Activated CD4-positive, CD25-positive, alpha-beta regulatory T cell treated with anti-CD3 and anti-CD28 coated beads, Interleukin-2, amount 50 U/mL, for 16 hours (primary cell): Measurements from ENCODE around the gene PDLIM5.

Source experiments
- DNase-seq: peaks from one replicate; pipeline ENCODE4 v3.0.0-alpha.2; 2020; ENCODE audit warnings: low read depth, low spot score

The PDLIM5 gene

DNA sequence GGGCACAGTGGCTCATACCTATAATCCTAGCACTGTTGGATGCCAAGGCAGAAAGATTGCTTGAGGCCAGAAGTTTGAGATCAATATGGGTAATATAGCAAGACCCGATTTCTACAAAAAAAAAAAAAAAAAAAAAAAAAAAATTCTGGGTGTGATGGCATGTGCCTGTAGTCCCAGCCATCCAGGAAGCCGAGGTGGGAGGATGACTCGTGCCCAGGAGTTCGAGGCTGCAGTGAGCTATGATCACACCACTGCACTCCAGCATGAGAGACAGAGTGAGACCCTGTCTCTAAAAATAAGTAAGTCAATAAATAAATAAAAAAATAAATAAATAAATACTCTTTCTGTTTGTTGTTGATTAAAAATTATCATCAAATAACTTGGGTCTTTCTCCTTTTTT, 243.6 kb downstream of the PDLIM5 start:
- no peak for DNase-seq

DNA sequence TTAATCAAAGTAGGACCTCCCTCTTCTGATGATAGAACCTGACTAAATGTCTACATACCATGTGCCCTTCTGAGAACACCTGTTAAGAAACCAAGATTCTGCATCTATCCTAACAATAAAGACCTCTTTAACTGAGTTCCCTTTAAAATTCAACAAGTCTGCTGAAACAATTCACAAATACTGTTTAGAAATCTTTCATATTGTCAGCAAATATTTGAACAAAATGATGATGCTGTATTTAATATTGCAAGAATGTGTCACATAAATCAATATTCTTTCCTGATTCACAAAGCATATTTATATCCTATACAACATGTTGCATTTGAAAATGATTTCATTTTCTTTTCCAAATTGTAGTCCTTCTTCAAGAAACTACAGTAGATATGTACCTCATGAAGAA, 246.4 kb downstream of the PDLIM5 start:
- DNase-seq: no peak

DNA sequence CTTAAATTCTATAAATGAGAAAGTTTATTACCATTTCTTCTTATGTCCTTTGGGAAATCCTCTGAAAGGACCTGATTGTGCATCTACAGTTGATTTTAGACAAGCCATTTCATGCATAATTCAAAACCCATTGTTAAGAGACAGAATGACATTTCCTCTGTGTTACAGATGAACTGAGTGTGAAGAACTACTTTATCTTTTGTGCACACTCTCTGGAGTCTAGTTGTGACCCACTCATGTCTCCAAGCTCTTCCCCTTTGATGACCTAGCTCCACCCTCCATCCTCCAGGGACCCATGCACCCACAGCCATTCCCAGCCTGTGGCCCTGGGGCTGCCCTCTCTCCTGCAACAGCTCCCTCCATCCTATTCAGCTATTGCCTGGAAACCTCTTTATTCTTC, 248.6 kb downstream of the PDLIM5 start:
- DNase-seq: no peak

DNA sequence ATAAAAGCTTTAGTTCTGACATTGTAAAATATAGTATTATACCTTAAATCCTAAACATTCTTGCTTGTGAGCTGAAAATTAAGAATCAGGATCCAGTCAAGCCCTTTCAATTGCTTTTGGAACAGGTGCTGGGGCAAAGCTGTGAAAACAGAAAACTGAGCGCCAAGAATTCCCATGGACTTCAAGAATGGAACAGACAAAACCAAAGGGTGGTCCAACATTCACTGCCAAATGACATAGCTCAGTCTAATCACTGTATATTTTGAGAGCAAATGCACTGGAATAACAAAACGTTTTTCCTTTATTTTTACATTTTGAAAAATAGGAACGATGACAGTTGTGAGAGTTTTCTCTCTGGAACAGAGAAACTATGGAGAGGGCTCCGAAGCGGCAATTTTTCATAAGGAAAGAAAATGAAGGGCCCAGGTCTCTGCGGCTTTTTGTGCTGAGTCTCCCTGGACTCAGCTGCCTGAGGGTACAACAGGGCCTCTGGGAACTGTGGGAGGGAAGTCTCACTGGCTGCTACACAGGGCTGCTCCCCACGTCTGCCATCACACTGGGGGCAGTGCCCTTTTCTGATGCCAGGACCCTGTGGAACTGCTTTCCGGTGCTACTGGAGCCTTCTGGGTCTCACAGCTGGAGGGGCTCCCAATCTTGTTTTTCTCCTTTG, 250.0 kb downstream of the PDLIM5 start:
- no peak for DNase-seq

DNA sequence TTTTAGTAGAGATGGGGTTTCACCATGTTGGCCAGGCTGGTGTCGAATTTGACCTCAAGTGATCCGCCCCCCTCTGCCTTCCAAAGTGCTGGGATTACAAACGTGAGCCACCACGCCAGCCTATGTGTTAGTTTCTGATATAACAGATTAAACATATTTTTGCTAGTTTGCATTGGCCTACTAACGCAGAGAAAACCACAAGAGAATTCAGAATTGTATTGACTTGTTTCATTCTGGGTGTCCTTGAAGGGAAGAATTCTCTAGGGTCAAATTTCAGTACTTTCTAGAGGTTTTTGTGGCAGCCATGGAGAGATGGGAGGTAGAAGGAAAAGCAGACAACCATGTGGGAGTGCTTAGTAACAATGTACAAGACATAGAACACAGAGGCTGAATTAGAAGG, 259.9 kb downstream of the PDLIM5 start:
- DNase-seq: no peak

DNA sequence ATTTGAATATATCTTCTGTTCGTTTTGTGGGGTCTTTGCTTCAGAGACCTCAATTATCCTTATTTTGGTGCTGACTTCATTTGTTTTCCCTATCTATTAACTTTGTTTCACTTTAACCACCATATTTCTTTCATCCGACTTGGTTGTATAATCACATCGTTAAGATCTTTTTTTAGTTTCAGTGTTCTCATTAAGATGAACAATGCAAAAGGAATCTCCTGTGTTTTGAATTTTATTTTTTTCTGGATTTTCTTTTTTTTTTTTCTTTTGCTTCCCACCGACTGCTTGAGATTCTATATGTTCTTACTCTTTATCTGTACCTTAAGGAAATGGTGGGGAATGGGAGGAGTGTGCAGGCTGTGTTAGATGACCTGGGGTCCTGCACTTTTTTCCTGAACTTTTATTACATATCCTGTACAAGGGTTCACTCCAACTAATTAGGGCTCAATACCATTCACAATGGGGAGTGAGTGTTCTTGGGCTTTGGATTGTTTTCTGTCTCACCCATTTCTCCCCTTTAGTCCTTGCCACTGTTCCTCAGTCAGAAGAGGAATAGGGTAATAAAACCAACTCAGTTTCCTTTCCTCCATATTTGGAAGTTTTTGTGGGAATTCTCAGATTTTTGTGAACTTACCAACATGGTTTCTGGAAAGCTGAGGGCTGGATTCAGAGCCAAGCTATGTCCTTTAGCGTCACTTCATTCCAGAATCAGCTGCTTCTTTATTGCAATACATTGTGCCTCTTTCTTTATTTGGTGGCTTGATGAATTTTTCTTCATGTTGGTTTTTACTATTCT, 262.8 kb downstream of the PDLIM5 start:
- no peak for DNase-seq

DNA sequence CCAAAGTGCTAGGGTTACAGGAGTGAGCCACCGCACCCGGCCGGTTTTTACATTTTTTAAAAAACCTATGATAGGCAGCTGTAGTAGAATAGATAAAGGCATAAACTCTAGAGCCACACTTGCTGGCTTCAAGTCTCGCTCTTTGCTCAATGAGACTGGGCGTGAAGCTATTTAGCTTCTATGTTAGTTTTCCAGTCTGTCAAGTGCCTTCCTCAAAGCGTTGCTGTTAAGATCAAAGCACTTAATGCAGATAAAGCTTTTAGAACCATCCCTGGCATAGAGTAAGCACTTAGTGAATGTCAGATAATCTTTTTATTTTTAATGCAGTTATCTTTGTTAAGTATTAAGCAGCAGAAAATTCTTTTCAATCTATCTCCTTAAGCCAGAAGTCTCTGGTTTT, 264.0 kb downstream of the PDLIM5 start:
- DNase-seq: no peak
